ENCODE data around the gene DLX2.

DLX2 gene

DNA sequence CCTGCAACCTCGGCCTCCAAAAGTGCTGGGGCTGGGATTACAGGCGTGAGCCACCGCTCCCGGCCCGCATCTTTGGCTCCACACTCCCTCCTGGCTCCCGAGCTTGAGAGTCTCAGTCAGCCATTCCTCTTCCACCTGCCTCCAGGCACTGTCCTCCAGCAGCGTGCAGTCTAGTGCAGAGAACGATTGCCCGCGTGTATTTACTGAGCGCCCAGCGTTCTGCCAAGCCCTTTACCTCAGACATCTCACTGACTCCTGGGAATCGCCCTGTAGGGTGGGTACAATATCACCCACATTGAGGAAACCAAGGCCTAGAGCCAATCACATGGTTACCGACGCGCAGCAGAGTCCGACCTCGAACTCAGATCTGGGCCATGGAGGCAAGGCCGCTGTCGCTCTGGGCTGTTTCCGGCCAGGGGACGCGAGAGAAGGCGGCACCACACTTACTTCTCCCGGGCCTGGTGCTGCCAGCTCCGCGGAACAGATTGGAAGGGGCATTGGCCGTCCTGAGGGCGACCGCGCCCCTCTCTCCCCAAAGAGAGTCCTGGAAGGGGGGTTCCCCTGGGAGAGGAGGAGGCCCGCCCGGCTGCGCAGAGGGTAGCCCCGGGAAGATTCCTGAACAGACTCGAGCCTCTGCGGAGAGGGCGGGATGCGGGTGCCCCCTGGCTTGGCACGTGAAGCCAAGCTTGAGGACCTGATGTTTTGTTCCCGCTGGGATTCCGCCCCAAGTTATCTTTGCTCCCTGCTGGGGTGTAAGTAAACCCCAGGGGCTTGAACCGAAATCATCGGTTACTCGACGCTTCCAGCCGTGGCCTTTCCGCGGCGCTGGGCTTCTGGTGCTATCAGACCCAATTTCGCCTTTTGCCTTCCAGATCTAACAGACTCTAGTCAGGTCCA, 5.2 kb upstream of the DLX2 start:
- TF ChIP-seq, protein P1, sequence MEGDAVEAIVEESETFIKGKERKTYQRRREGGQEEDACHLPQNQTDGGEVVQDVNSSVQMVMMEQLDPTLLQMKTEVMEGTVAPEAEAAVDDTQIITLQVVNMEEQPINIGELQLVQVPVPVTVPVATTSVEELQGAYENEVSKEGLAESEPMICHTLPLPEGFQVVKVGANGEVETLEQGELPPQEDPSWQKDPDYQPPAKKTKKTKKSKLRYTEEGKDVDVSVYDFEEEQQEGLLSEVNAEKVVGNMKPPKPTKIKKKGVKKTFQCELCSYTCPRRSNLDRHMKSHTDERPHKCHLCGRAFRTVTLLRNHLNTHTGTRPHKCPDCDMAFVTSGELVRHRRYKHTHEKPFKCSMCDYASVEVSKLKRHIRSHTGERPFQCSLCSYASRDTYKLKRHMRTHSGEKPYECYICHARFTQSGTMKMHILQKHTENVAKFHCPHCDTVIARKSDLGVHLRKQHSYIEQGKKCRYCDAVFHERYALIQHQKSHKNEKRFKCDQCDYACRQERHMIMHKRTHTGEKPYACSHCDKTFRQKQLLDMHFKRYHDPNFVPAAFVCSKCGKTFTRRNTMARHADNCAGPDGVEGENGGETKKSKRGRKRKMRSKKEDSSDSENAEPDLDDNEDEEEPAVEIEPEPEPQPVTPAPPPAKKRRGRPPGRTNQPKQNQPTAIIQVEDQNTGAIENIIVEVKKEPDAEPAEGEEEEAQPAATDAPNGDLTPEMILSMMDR (IDR thresholded peaks at IDR 0.05; ENCODE audit: poor library complexity, severe bottlenecking), result no peak
- H3K27ac ChIP-seq (ENCODE audit: poor library complexity, severe bottlenecking), result no peak overlapping the region
- no peaks in the 10 kb centered on the region for H3K27me3 ChIP-seq (ENCODE audit: insufficient read depth, poor library complexity, severe bottlenecking)
- no peaks in the 10 kb centered on the region for H3K9me3 ChIP-seq (ENCODE audit: severe bottlenecking)
- H3K4me3 ChIP-seq (ENCODE audit: severe bottlenecking), result no peak overlapping the region
- DNase-seq (ENCODE audit: low spot score) (no peak), ATAC-seq (ENCODE audit: low read depth) (no peak)
- H3K4me1 ChIP-seq (ENCODE audit: insufficient read depth, poor library complexity, severe bottlenecking), result peaks cover 4% of the 10 kb centered on the region
- no peaks in the 10 kb centered on the region for H3K36me3 ChIP-seq (ENCODE audit: low read depth)

DNA sequence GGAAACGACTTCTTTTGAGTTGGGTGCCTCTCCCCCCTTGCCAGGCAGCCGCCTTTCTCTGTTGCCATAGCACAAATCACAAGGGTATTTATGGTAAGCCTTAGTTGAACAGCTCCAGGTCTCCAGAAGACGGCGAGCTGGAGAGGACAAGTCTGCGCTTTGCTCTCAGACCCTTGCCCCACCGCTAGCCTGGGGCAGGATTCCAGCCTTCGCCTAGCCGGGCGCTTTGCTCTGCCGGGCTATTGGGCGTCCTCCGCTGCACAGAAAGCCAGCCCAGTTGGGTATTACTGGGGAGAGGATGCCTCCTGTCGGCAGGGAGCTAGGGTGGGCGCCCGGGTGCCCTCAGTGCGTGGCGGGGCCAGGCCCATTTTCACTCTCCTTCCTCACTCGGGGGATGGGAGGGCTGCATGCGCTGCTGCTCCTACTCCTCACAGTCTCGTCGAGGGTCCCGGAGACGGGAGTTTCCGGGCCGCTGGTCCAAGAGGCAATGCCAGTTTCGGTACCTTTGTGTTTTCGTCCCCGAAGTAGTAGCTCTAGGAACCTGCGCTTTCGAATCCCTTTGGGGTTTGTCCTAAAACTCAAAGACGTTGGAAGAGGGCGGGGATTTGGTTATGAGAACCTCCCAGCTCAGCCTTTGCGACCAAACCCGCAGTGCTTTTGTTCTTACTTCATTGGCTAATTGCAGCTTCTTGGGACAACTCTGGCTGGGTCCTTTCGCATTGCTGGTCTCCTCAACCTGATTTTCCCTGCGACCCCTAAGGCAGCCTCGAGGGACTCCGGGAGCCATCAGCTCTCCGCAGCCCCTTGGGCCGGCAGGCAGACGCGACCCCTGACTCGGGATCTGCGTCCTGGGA, 3.6 kb upstream of the DLX2 start:
- Histone ChIP-seq H3K27ac (ENCODE audit: poor library complexity, severe bottlenecking) (no peak overlapping the region), H3K36me3 (ENCODE audit: low read depth) (no peaks in the 10 kb centered on the region), H3K4me3 (ENCODE audit: severe bottlenecking) (peak overlapping the region; percentile 28), H3K4me1 (ENCODE audit: insufficient read depth, poor library complexity, severe bottlenecking) (peaks cover 4% of the 10 kb centered on the region), H3K9me3 (ENCODE audit: severe bottlenecking) (no peaks in the 10 kb centered on the region), H3K27me3 (ENCODE audit: insufficient read depth, poor library complexity, severe bottlenecking) (no peaks in the 10 kb centered on the region)
- TF ChIP-seq, protein P1 (IDR thresholded peaks at IDR 0.05; ENCODE audit: poor library complexity, severe bottlenecking), result peak; percentile 56
- peak; percentile 13; the same call in 1 of the 3 replicates for ATAC-seq (ENCODE audit: low read depth)
- DNase-seq (ENCODE audit: low spot score), result no peak

DNA sequence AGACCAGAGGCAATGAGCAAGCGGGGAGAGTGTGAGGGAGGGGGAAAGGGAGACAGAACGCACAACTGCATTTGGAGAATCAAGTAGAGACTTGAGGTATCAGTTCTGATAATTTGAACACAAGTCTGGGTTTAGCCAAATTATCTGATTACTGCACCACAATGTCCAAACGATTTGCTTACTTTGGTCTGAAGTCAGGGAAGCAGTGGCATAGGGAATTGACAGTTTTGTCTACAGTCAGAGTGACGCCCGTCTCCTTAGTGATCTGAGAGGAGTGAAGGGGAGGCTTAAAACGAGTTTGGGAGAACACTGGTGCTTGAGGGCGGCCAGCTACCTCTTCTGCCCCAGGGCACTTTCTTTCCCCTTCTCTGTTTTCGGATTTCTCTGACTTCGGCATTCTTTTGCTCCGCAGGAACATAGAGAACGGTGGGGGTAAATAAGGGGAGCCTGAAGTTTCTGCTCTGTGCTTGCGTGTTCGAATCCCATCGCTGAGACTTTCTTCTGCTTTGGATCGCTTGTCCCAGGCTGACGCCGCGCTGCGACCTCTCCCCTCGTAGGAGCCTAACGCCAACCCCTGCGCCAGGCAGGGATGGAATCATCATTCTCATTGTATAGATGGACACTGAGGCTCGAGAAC, 2.9 kb upstream of the DLX2 start:
- no peak overlapping the region for H3K4me3 ChIP-seq (ENCODE audit: severe bottlenecking)
- no peak overlapping the region for H3K27ac ChIP-seq (ENCODE audit: poor library complexity, severe bottlenecking)
- H3K36me3 ChIP-seq (ENCODE audit: low read depth), result no peaks in the 10 kb centered on the region
- TF ChIP-seq, protein P1 (IDR thresholded peaks at IDR 0.05; ENCODE audit: poor library complexity, severe bottlenecking), result no peak
- peaks cover 4% of the 10 kb centered on the region for H3K4me1 ChIP-seq (ENCODE audit: insufficient read depth, poor library complexity, severe bottlenecking)
- ATAC-seq (ENCODE audit: low read depth), result no peak
- H3K9me3 ChIP-seq (ENCODE audit: severe bottlenecking), result no peaks in the 10 kb centered on the region
- H3K27me3 ChIP-seq (ENCODE audit: insufficient read depth, poor library complexity, severe bottlenecking), result no peaks in the 10 kb centered on the region
- DNase-seq (ENCODE audit: low spot score), result no peak

- TF ChIP-seq, protein P1 (IDR thresholded peaks at IDR 0.05; ENCODE audit: poor library complexity, severe bottlenecking), result peak; percentile 98
- ATAC-seq (ENCODE audit: low read depth), result peak; percentile 35; the same call in 2 of the 3 replicates
- Histone ChIP-seq H3K4me3 (ENCODE audit: severe bottlenecking) (peak overlapping the region; percentile 47), H3K36me3 (ENCODE audit: low read depth) (no peaks in the 10 kb centered on the region), H3K9me3 (ENCODE audit: severe bottlenecking) (no peaks in the 10 kb centered on the region), H3K4me1 (ENCODE audit: insufficient read depth, poor library complexity, severe bottlenecking) (peaks cover 10% of the 10 kb centered on the region), H3K27me3 (ENCODE audit: insufficient read depth, poor library complexity, severe bottlenecking) (no peaks in the 10 kb centered on the region), H3K27ac (ENCODE audit: poor library complexity, severe bottlenecking) (peak overlapping the region; percentile 42)
- peak; percentile 84 for DNase-seq (ENCODE audit: low spot score)
These were observed 972 bp upstream of the DLX2 start for GRCh38 chr2:172103471-172104272.
